Measurements from ENCODE around the gene SLC28A1.

DNA sequence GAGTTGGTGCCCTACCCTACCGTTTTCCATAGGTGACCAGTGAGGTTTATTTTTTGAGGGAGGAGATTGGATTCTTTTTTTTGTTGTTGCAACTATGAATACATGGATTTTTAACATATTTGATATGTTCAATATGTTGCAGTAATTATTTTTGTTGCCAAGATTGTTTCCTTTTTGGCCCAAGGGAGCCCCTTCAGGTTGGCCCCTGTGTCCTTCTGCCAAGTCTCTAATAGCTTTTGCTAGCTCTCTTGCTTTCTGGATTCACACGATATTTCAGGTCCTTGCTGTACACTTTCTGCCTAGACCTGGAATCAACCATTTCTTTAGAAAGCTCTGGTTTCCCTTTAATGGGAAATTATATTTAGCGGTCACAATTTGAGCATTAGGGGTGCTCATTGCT, 22.7 kb upstream of the SLC28A1 start:
- TF ChIP-seq CTCF (IDR thresholded peaks at IDR 0.05; ENCODE audit: poor library complexity) (no peak), EZH2 (IDR thresholded peaks at IDR 0.05; ENCODE audit: borderline replicate concordance) (no peak), EZH2phosphoT487 (IDR thresholded peaks at IDR 0.05; ENCODE audit: low read depth, severe bottlenecking, unreplicated experiment) (no peak)

Measured in hepatocyte (in vitro differentiated cells).